ENCODE measurements around the gene HPCAL1. TPM values are rescaled to one million over a fixed set of nuclear protein-coding genes. Genes with fewer than 3 reads are reported as not detected.

Gene HPCAL1
- total RNA-seq, 2 experiments from 2014 or later: 61.6 to 63.6 TPM

DNA sequence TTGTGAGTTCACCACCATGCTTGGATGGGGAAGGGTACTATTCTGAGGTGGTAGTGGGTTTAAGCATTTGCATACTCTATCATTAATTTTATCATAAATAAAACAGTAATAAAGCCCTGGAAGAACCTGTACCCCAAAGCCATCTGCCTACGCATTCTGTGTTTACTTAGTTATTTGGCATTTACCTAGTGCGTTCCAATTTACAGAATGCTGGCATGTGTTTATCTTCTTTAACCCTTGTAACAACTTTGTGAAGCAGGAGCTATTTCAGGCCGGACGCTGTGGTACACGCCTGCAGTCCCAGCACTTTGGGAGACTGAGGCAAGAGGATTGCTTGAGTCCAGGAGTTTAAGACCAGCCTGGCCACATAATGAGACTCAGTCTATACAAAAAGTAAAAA lies 163.2 kb downstream of the HPCAL1 start:
- H3K36me3 Mint-ChIP-seq (ENCODE audit: low read depth): no peaks in the 10 kb centered on the region
- no peak overlapping the region for H3K4me3 Mint-ChIP-seq
- ChIA-PET CTCF (no interaction called here), POLR2A (no interaction called here)
- DNase-seq: no peak
- H3K4me1 Mint-ChIP-seq: no peaks in the 10 kb centered on the region
- H3K27me3 Mint-ChIP-seq: peaks cover 2% of the 10 kb centered on the region
- no peak overlapping the region for H3K27ac Mint-ChIP-seq
- no peaks in the 10 kb centered on the region for H3K9me3 Mint-ChIP-seq

DNA sequence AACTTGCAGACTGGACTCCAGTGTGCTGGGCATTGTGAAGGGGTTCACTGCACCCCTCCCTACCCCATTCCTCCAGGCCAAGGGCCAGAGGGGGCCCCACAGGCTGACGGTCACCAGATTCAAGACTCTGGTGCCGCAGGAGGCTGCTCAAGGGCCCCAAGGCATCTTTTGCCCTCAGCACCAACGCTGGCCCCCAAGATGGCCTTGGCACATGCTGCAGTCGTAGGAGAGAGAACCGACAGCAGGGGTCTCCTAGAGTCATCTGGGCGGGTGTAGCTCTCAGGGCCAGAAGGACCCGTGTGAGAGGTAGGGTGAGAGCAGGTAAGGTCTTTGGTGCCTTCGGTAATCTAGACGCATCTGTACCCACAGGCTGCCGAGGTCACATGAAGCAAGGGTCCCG lies 164.1 kb downstream of the HPCAL1 start:
- no peak overlapping the region for H3K27ac Mint-ChIP-seq
- H3K4me3 Mint-ChIP-seq: no peak overlapping the region
- POLR2A ChIA-PET: no interaction called here
- H3K9me3 Mint-ChIP-seq: no peaks in the 10 kb centered on the region
- no peak for DNase-seq
- H3K36me3 Mint-ChIP-seq (ENCODE audit: low read depth): no peaks in the 10 kb centered on the region
- CTCF ChIA-PET: no interaction called here
- peaks cover 2% of the 10 kb centered on the region for H3K27me3 Mint-ChIP-seq
- H3K4me1 Mint-ChIP-seq: no peaks in the 10 kb centered on the region

GRCh38 chr2:10467401-10467800 lies 164.7 kb downstream of the HPCAL1 start:
- DNase-seq: no peak
- Mint-ChIP-seq H3K4me1 (no peaks in the 10 kb centered on the region), H3K4me3 (no peak overlapping the region), H3K9me3 (no peaks in the 10 kb centered on the region), H3K27ac (no peak overlapping the region), H3K36me3 (ENCODE audit: low read depth) (no peaks in the 10 kb centered on the region), H3K27me3 (no peaks in the 10 kb centered on the region)
- POLR2A ChIA-PET: no interaction called here
- CTCF ChIA-PET: no interaction called here

DNA sequence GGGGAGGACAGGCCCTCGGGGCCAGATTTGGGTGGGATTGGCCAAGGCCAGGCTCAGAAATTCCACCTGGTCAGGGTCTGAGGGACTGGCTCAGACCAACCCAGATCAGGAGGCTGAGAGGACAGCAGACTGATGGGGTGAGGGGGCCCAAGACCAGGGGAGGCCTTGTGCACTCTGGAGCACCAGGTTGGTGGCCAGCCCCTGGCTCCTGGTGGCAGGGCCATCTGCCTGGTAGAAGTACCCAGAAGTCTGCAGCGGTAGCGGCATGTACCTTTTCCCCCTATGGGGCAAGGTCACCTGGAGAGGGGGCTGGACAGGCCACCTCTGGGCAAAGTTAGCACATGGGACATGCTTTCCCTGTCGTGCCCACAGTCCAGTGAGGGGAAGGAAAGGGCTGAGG lies 166.6 kb downstream of the HPCAL1 start:
- Mint-ChIP-seq H3K36me3 (ENCODE audit: low read depth) (no peaks in the 10 kb centered on the region), H3K4me3 (no peak overlapping the region), H3K9me3 (no peaks in the 10 kb centered on the region), H3K4me1 (no peaks in the 10 kb centered on the region), H3K27ac (no peak overlapping the region), H3K27me3 (no peaks in the 10 kb centered on the region)
- CTCF ChIA-PET: interaction anchor here (1.4 kb wide), 1 partner anchor 21 kb away, joined by 3 read pairs; the partner anchor contains the start of gene ODC1
- DNase-seq: no peak
- POLR2A ChIA-PET: no interaction called here

GRCh38 chr2:10469955-10470608 lies 167.4 kb downstream of the HPCAL1 start:
- Mint-ChIP-seq H3K9me3 (no peaks in the 10 kb centered on the region), H3K27ac (no peak overlapping the region), H3K27me3 (no peaks in the 10 kb centered on the region), H3K4me3 (no peak overlapping the region), H3K4me1 (no peaks in the 10 kb centered on the region), H3K36me3 (ENCODE audit: low read depth) (no peaks in the 10 kb centered on the region)
- ChIA-PET POLR2A (no interaction called here), CTCF (interaction anchor here (1.4 to 1.9 kb wide), 2 partner anchors 12 to 22 kb away, joined by 3 to 6 read pairs; partner anchors contain the start of gene ODC1)
- no peak for DNase-seq

DNA sequence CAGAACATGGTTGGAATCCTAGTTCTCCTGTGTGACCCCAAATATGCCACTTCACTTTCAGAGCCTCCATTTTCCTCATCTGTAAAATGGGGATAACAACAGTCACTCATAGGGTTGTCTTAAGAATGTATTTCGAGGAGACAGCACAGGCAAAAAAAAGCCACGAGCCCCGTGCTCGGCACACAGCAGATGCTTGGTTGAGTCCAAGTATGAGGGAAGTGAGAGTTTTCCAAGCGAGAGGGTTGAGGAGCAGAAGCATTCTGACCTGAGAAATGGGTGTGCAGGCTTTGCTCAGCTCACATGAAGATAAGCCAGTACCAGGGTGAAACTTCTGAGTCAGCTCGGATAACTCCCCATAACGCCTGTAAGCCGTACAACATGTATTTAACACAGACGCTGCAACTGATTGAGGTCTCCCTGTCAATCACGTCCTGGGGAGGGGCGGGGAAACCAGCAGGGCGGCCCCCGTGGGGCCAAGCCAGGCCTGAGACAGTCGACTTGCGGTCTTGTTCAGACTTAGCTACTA lies 168.4 kb downstream of the HPCAL1 start:
- no peaks in the 10 kb centered on the region for H3K27me3 Mint-ChIP-seq
- POLR2A ChIA-PET: no interaction called here
- no peaks in the 10 kb centered on the region for H3K4me1 Mint-ChIP-seq
- no peak overlapping the region for H3K27ac Mint-ChIP-seq
- CTCF ChIA-PET: interaction anchor here (1.9 kb wide), 1 partner anchor 11 kb away, joined by 6 read pairs; no protein-coding TSS in a partner anchor
- H3K4me3 Mint-ChIP-seq: no peak overlapping the region
- no peak for DNase-seq
- no peaks in the 10 kb centered on the region for H3K9me3 Mint-ChIP-seq
- H3K36me3 Mint-ChIP-seq (ENCODE audit: low read depth): no peaks in the 10 kb centered on the region

GRCh38 chr2:10471955-10472354 lies 169.3 kb downstream of the HPCAL1 start:
- DNase-seq: no peak
- no peaks in the 10 kb centered on the region for H3K27me3 Mint-ChIP-seq
- POLR2A ChIA-PET: no interaction called here
- CTCF ChIA-PET: interaction anchor here (1.9 kb wide), 1 partner anchor 10 kb away, joined by 6 read pairs; no protein-coding TSS in a partner anchor
- no peak overlapping the region for H3K27ac Mint-ChIP-seq
- H3K9me3 Mint-ChIP-seq: no peaks in the 10 kb centered on the region
- no peak overlapping the region for H3K4me3 Mint-ChIP-seq
- H3K4me1 Mint-ChIP-seq: no peaks in the 10 kb centered on the region
- H3K36me3 Mint-ChIP-seq (ENCODE audit: low read depth): no peaks in the 10 kb centered on the region

DNA sequence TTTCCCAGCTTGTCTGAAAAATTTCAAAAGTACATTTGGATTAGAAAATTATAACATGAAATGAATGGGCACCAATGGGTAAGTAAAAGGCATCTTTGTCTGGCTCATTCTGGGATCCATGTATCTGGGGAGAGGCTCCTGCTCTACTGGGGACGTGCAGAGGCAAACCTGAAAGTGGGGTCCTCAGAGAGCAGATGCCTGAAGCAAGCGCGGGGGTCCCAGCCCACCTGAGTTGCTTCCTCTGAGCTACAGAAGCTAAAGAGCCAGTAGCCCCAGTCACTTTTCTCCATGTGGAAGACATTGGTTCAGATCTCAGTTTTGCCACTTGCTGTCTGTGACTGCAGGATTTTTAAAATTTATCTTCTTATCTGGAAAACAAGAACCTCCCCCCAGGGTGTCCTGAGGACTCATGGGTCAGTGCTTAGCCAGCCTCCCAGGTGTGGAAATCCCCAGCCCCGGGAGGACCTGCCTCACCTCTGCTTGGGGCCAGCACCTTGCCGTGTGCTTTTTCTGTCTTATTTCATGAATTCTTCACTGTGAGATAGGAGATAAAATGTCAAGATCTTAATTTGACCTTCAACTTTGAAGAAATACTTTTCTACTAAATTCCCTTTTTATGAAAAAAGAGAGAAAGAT lies 170.5 kb downstream of the HPCAL1 start:
- peaks cover 2% of the 10 kb centered on the region for H3K4me1 Mint-ChIP-seq
- no peaks in the 10 kb centered on the region for H3K27me3 Mint-ChIP-seq
- H3K27ac Mint-ChIP-seq: no peak overlapping the region

GRCh38 chr2:10475221-10475722 lies 172.6 kb downstream of the HPCAL1 start:
- Mint-ChIP-seq H3K27me3 (peaks cover 1% of the 10 kb centered on the region), H3K9me3 (no peaks in the 10 kb centered on the region), H3K27ac (no peak overlapping the region), H3K4me3 (no peak overlapping the region), H3K4me1 (peaks cover 2% of the 10 kb centered on the region), H3K36me3 (ENCODE audit: low read depth) (no peaks in the 10 kb centered on the region)
- POLR2A ChIA-PET: no interaction called here
- no peak for DNase-seq
- CTCF ChIA-PET: interaction anchor here (0.5 kb wide), 1 partner anchor 16 kb away, joined by 4 read pairs; no protein-coding TSS in a partner anchor

More for the DNA sequence above, 170.5 kb downstream of the HPCAL1 start:
- ChIA-PET POLR2A (no interaction called here), CTCF (interaction anchor here (0.7 kb wide), 2 partner anchors 10 to 93 kb away, joined by 3 read pairs; no protein-coding TSS in a partner anchor)
- no peak overlapping the region for H3K4me3 Mint-ChIP-seq
- no peak for DNase-seq
- no peaks in the 10 kb centered on the region for H3K36me3 Mint-ChIP-seq (ENCODE audit: low read depth)
- no peaks in the 10 kb centered on the region for H3K9me3 Mint-ChIP-seq

- no peak for DNase-seq
- ChIA-PET CTCF (no interaction called here), POLR2A (no interaction called here)
- Mint-ChIP-seq H3K4me3 (no peak overlapping the region), H3K9me3 (no peaks in the 10 kb centered on the region), H3K27ac (no peak overlapping the region), H3K27me3 (peaks cover 5% of the 10 kb centered on the region), H3K36me3 (ENCODE audit: low read depth) (no peaks in the 10 kb centered on the region), H3K4me1 (peaks cover 2% of the 10 kb centered on the region)
These were observed 173.3 kb downstream of the HPCAL1 start for GRCh38 chr2:10475811-10476660.

DNA sequence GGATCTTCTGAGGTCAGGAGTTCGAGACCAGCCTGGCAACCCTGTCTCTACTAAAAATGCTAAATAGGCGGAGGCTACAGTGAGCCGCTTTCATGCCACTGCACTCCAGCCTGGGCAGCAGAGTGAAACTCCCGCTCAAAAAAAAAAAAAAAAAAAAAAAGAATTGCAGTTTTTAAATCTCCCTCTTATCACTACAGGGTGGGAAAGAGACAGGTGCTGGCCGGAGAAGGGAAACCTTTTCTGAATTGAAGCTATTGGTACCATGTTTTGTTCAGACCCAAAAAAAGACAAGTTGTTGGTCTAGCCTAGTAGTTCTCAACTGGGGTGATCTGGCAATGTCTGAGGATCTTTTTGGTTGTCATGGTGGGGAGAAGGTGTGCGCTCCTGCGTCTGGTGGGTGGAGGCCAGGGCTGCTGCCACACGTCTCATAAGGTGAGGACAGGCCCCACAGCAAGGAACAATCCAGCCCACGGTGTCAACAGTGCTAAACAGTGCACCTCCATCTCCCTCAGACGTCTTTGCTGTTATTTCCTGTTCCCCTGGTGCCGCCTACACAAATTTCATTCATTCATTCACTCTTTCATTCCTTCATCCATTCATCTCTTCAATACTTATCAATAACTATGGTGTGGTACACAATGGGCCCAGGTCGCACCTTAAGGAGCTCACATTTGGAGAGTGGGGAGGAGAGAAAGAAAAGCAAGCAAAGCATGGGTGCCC lies 174.2 kb downstream of the HPCAL1 start:
- Mint-ChIP-seq H3K4me1 (peaks cover 2% of the 10 kb centered on the region), H3K4me3 (no peak overlapping the region), H3K27me3 (peaks cover 6% of the 10 kb centered on the region), H3K9me3 (no peaks in the 10 kb centered on the region), H3K27ac (no peak overlapping the region), H3K36me3 (ENCODE audit: low read depth) (no peaks in the 10 kb centered on the region)
- CTCF ChIA-PET: interaction anchor here (0.6 kb wide), 2 partner anchors 245 to 403 kb away, joined by 3 read pairs; no protein-coding TSS in a partner anchor
- POLR2A ChIA-PET: no interaction called here
- no peak for DNase-seq

Measured in activated CD4-positive, alpha-beta T cell treated with anti-CD3 and anti-CD28 coated beads, Interleukin-2, amount 10 ng/mL, durations not matched to agents 7 days and 5 days (primary cell).